VCaP (cell line): ENCODE measurements around the gene MUC13.

Source experiments
- H3K27ac ChIP-seq: fragments of 450-650 bp; 2 replicates; pipeline ENCODE4 v1.5.1; 2017
- TF ChIP-seq, protein P1 (sequence below): fragments of 450-650 bp; conservative IDR thresholded peaks from 2 replicates; pipeline ENCODE4 v1.5.1; 2017; ENCODE audit warnings: mild to moderate bottlenecking, moderate library complexity

Gene MUC13

DNA sequence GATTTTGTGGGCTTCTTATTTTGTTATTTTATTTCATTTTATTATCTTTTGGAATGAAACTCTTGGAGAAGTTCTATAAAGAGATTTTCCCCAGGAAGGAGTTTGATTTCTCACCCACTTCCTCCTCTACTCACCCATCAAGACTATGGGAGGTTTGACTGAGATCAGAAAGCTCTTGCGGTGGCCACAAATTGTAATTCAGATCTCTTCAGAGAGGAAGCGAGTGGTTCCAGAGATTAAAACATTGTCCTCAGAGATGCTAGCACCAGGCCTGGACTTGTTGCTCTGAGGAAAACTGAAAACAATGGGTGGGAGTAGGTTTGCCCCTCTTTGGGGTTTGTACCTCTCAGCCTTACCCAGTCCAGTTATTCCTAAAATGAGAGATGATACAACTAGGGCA is 8.1 kb upstream of the MUC13 start:
- TF ChIP-seq, protein P1, sequence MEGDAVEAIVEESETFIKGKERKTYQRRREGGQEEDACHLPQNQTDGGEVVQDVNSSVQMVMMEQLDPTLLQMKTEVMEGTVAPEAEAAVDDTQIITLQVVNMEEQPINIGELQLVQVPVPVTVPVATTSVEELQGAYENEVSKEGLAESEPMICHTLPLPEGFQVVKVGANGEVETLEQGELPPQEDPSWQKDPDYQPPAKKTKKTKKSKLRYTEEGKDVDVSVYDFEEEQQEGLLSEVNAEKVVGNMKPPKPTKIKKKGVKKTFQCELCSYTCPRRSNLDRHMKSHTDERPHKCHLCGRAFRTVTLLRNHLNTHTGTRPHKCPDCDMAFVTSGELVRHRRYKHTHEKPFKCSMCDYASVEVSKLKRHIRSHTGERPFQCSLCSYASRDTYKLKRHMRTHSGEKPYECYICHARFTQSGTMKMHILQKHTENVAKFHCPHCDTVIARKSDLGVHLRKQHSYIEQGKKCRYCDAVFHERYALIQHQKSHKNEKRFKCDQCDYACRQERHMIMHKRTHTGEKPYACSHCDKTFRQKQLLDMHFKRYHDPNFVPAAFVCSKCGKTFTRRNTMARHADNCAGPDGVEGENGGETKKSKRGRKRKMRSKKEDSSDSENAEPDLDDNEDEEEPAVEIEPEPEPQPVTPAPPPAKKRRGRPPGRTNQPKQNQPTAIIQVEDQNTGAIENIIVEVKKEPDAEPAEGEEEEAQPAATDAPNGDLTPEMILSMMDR = no peak

DNA sequence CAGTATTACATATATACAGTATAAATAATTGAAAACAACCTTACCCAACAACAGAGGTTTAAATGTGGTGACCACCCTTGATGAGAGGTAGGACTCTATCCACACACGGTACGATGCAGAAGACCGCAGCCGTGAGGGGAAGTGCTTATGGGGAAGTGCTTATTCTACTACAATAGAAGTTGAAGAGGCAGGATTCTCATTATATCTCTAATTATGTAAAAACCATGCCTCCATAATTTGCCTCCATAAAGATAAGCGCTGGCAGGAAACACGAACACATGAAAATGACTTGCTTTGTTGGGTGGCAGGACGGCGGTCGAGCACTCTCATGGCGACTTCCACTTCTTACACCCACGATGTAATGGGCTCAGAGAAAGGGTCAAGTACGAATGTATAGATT is 7.2 kb upstream of the MUC13 start:
- TF ChIP-seq, protein P1 = no peak

More for the DNA sequence above, 8.1 kb upstream of the MUC13 start:
- no peak overlapping the region for H3K27ac ChIP-seq

DNA sequence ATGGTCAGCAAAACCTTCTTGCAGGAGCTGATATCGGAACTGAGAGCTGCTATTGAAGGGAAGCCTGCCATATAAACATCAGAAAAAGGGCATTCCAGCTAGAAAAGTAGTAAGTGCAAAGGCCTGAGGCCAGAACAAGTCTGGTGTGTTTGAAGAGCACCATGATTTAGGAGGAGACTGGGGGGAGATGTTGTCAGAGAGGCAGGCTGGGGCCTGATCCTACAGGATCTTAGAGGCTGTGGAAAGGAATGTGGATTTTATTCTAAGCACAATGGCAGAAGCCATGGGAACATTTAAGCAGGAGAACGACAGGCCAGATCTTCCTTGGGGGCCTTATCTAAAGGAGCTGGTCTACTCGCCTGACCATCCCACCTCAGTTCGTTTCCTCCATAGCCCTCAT is 5.1 kb upstream of the MUC13 start:
- no peak overlapping the region for H3K27ac ChIP-seq
- TF ChIP-seq, protein P1 = no peak

More for the DNA sequence above, 7.2 kb upstream of the MUC13 start:
- H3K27ac ChIP-seq = no peak overlapping the region

DNA sequence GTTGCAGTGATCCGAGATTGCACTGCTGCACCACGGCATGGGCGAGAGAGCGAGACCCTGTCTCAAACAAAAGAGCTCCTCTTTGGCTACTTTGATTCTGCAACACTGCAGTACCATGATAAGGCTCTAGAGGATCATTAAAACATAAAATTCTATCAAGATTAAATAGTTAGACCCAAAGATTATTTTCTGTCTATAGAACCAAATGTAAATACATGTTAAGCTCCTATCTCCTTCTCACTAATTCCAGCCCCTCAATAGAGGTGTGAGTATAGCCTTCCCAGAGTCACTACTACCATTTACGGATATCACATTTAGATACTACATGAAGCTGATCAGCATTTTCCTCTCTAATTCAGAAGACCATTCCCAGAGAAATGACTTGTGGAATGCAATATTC is 4.3 kb upstream of the MUC13 start:
- TF ChIP-seq, protein P1 = no peak

DNA sequence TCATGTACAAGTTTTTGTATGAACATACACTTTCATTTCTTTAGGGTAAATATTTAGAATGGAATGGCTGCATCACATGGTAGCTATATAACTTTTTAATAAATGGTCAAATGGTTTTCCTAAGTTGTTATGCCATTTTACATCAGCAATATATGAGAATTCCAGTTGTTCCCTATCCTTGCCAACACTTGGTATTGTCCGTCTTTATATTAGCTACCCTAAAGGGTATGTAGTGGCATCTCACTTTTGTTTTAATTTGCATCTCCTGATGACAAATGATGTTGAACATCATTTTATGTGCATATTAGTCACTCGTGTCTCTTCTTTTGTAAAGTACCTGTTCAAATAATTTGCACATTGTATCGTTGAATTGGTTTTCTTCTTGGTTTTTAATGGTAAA is 2.5 kb upstream of the MUC13 start:
- H3K27ac ChIP-seq = no peak overlapping the region
- TF ChIP-seq, protein P1 = no peak

More for the DNA sequence above, 4.3 kb upstream of the MUC13 start:
- no peak overlapping the region for H3K27ac ChIP-seq

DNA sequence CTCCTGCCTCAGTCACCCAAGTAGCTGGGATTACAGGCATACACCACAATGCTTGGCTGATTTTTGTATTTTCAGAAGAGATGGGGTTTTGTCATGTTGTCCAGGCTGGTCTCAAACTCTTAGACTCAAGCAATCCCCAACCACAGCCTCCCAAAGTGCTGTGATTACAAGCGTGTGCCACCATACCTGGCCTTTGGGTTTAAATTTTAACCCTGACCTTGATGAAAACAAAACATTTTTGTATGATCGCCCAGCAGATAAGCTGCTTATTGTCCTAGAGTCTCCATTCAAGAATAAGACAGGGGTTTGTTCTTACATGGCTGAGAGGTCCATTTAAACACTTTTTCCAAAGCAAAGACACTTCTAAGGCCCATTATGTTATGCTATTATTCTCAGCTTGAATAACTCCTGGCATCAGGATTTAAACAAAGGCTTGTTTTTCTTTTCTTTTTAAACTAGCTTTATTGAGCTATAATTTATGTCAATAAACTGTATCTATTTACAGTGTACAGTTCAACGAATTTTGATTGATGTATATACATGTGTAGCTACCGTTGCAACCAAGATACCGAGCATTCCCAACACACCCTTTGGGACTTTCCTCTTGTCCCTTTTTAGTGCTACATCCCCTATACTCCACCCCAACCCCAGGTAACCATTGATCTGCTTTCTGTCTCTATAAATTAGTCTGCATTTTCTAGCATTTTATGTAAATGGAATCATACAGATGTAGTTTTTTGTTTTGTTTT is 1.4 kb upstream of the MUC13 start:
- H3K27ac ChIP-seq = peak overlapping the region; percentile 36; the same call in 1 of the 2 replicates
- TF ChIP-seq, protein P1 = no peak

DNA sequence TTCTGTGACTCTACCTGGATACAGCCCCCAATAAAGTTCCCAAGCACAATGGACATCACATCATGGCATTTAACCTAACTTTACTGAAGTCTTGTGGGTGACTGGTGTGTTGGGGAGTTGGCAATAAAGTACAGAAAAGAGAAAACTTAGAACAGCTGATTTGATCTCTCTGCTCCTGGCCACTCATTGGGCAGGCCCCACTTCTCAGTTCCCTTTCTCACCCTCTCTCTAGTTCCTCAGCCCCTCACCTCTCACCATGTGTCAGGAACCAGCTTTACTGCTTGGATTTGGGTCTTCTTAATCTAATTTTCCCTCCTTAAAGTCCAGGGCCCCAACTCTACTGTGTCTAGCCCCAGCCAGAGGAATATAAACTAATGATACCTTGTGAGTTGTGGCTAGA is 713 bp upstream of the MUC13 start:
- peak overlapping the region; percentile 36; the same call in 1 of the 2 replicates for H3K27ac ChIP-seq
- TF ChIP-seq, protein P1 = no peak
